OCI-LY7 (cell line): ENCODE measurements around the gene MYRIP.

Source experiments
- CTCF ChIP-seq: fragments of 200-600 bp; sonication (generic); conservative IDR thresholded peaks from 2 replicates; pipeline ENCODE4 v1.5.1; 2014; ENCODE audit warnings: mild to moderate bottlenecking, antibody characterized with exemption, low read length, moderate library complexity, mixed read lengths
- EZH2phosphoT487 ChIP-seq: fragments of 200-600 bp; sonication (generic); IDR thresholded peaks from 2 replicates; pipeline ENCODE4 v1.6.1; 2018; ENCODE audit warnings: low read depth, borderline replicate concordance, mild to moderate bottlenecking, mixed run types, antibody characterized with exemption, low read length, moderate library complexity, mixed read lengths

GRCh38 chr3:40224796-40225515 lies 415.5 kb downstream of the MYRIP start:
- TF ChIP-seq CTCF, result no peak
- no peak for TF ChIP-seq EZH2phosphoT487
